Sigmoid colon (tissue), 7 donors: ENCODE measurements around the gene RGS9. TPM values are rescaled to one million over a fixed set of nuclear protein-coding genes. Genes with fewer than 3 reads are reported as not detected.

Experiments used
- DNase-seq: peaks from one replicate; pipeline ENCODE4 v3.0.0-alpha.2; 2019
- H3K27ac ChIP-seq, 4 donors: fragments of 200-600 bp; sonication (generic); one replicate each; pipeline ENCODE4 v1.5.1; 2016 to 2019; ENCODE audit warnings: mild to moderate bottlenecking in 1 of 4
- H3K27me3 ChIP-seq, 3 donors: fragments of 200-600 bp; sonication (generic); one replicate each; pipeline ENCODE4 v1.5.1; 2019; ENCODE audit warnings: mild to moderate bottlenecking in 1 of 3
- H3K36me3 ChIP-seq, 4 donors: fragments of 200-600 bp; sonication (generic); one replicate each; pipeline ENCODE4 v1.5.1; 2016 to 2019
- H3K4me1 ChIP-seq, 4 donors: fragments of 200-600 bp; sonication (generic); one replicate each; pipeline ENCODE4 v1.5.1; 2017 to 2019
- H3K4me3 ChIP-seq, 4 donors: fragments of 200-600 bp; sonication (generic); one replicate each; pipeline ENCODE4 v1.5.1; 2017 to 2019; ENCODE audit warnings: mild to moderate bottlenecking in 2 of 4, moderate library complexity in 1 of 4
- H3K9me3 ChIP-seq, 4 donors: fragments of 200-600 bp in 3 of 4; sonication (generic) in 3 of 4; one replicate each; pipeline versions ENCODE4 v1.5.1 to v1.6.1; 2013 to 2019
- CTCF ChIP-seq, 4 experiments: fragments of 450-650 bp in 3 of 4; fragments of 200-600 bp in 1 of 4; IDR thresholded peaks; one replicate each; pipeline ENCODE4 v1.5.1; 2016 to 2019; ENCODE audit warnings: antibody characterized with exemption in 4 of 4, mild to moderate bottlenecking in 3 of 4, moderate library complexity in 2 of 4
- EP300 ChIP-seq, 4 donors: sonication (generic); formaldehyde crosslinking; IDR thresholded peaks; one replicate each; pipeline ENCODE4 v1.6.1; 2017; ENCODE audit warnings: antibody characterized with exemption in 4 of 4
- POLR2A ChIP-seq, 2 donors: fragments of 450-650 bp; IDR thresholded peaks; one replicate each; pipeline ENCODE4 v1.6.1; 2016; ENCODE audit warnings: antibody characterized with exemption in 2 of 2, mild to moderate bottlenecking in 2 of 2, moderate library complexity in 2 of 2
- POLR2AphosphoS5 ChIP-seq, 4 donors: sonication (generic); formaldehyde crosslinking; IDR thresholded peaks; one replicate each; pipeline ENCODE4 v1.6.1; 2017; ENCODE audit warnings: antibody characterized with exemption in 4 of 4
- WGBS, 2 donors: extraction: QIAGEN DNeasy Blood & Tissue Kit; methylation state at CpG; one replicate each; pipeline ENCODE4 v1.1.7; 2013; 5-methylcytosine and 5-hydroxymethylcytosine counted together
- intact Hi-C: fragments of 100-400 bp; cut with DNase I; formaldehyde crosslinking; loops from one replicate; pipeline ENCODE4 v1.15.1; 2023
- polyA plus RNA-seq, 3 donors: library from polyadenylated mRNA; stranded (reverse); fragments of 200-250 nt; gene quantifications; one replicate each; pipeline ENCODE4 v1.2.3, GENCODE V29; 2013
- small RNA-seq, 3 donors: library from RNA; depleted of rRNA; stranded (forward); fragments of <200 nt; gene quantifications; one replicate each; pipeline ENCODE3, GENCODE V24; 2016
- total RNA-seq, 4 donors: library from RNA; depleted of rRNA; stranded (reverse); fragments of >200 nt; gene quantifications; one replicate each; pipeline ENCODE4 v1.1.0, GENCODE V29; 2016
- donor health status: healthy with polysubstance abuse.
- donor health status: Bipolar disorder and iron deficiency.
- donor health status: healthy.

The RGS9 gene
- total and polyA plus RNA-seq, 7 donors: 5.0 to 30.5 (median 16.9) TPM

DNA sequence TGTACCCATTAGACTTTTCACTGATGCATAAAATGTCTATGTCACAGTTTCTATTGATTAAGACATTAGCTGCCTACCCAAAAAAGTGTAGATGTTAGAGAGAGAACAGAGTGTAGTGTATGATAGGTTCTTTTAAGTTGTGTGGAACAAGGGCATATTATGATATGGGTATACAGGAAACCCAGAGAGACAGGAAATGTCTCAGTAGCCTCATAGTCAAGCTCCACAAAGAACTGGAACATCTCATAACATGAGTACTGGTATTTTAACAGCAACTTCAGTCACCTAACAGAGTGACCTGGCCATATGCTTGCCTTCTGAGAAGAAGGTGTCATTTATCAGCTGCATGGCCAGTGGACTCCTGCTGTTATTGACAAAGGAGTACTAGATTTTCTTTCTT, 128.1 kb downstream of the RGS9 start:
- H3K4me1 ChIP-seq: no peaks in the 10 kb centered on the region
- H3K4me3 ChIP-seq: no peak overlapping the region
- DNase-seq: no peak
- H3K9me3 ChIP-seq: no peaks in the 10 kb centered on the region
- no peaks in the 10 kb centered on the region for H3K36me3 ChIP-seq
- H3K27me3 ChIP-seq: no peaks in the 10 kb centered on the region
- H3K27ac ChIP-seq: no peak overlapping the region
- intact Hi-C loops: no loop called here
- TF ChIP-seq EP300 (IDR thresholded peaks at IDR 0.05) (no peak), POLR2A (IDR thresholded peaks at IDR 0.05) (no peak), CTCF (IDR thresholded peaks at IDR 0.05) (no peak), POLR2AphosphoS5 (IDR thresholded peaks at IDR 0.05) (no peak)

DNA sequence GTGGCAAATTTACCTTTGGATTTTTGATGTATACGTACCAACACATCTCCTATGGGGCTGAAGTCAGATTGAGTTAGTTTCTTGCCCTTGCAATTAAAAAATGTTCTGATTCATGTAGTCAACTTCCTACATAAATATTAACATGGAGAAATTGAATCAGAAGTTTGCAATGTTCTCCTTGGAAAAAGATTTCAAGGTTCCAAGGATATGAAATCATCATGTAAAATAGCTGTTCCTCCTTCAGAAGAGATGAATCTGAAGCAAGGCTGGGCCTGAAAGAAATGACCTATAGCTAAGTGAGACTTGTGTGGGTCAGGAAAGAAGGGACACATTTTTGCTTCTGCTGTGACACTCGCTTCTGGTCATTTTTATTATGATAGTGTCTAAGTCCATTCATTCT, 131.7 kb downstream of the RGS9 start:
- 61 to 93% methylated on average over 2 of the region's 2 CpGs for WGBS, 2 donors
- DNase-seq: no peak
- H3K27ac ChIP-seq: peak overlapping the region in 1 of 4 donors; percentile 59

DNA sequence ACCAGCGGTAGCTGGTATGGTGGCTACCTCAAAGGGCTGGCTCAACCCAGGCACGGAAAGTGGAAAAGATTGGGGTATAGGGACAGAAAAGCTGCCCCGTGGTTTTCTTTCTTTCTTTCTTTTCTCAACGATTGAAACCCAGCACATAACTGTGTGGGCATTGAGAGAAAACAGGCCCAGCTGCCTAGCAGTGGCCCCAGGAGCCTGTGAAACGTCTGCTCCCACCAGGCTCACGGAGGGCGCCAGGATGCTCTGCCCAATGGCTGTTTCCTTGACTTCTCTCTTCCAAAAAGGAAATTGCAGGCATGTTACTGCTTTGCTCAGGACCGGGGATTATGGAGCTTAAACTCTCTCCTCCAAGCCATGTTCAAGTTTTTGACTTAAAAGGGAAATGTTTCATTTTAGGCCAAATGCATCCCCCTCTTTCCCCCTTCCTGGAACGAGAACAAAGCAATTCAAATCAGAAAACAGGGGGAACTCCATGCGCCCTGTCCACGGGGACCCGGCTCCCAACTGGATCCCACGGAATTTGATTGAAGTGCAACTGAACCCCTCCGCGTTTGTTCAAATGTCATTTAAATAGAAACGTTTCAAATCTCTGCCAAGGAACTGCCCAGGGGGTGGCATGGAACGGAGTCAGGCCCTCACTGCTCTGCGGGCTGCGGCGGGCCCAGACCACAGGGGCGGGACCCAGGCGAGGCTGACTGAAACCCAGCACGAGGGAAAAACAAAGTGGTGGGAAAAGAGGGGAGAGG, 133.5 kb downstream of the RGS9 start:
- intact Hi-C loops: no loop called here
- DNase-seq: no peak
- Histone ChIP-seq H3K9me3 (no peaks in the 10 kb centered on the region), H3K36me3 (no peaks in the 10 kb centered on the region), H3K4me3 (no peak overlapping the region), H3K27me3 (no peaks in the 10 kb centered on the region), H3K4me1 (no peaks in the 10 kb centered on the region), H3K27ac (no peak overlapping the region)
- TF ChIP-seq EP300 (IDR thresholded peaks at IDR 0.05) (no peak), CTCF (IDR thresholded peaks at IDR 0.05) (no peak), POLR2A (IDR thresholded peaks at IDR 0.05) (no peak), POLR2AphosphoS5 (IDR thresholded peaks at IDR 0.05) (no peak)
- 59 to 85% methylated on average over 23 of the region's 23 CpGs for WGBS, 2 donors

More for the DNA sequence above, 131.7 kb downstream of the RGS9 start:
- no peaks in the 10 kb centered on the region for H3K27me3 ChIP-seq
- no peaks in the 10 kb centered on the region for H3K9me3 ChIP-seq
- H3K4me3 ChIP-seq: no peak overlapping the region
- no peaks in the 10 kb centered on the region for H3K36me3 ChIP-seq
- no peak for TF ChIP-seq POLR2AphosphoS5 (IDR thresholded peaks at IDR 0.05)
- TF ChIP-seq CTCF (IDR thresholded peaks at IDR 0.05): no peak
- no peak for TF ChIP-seq POLR2A (IDR thresholded peaks at IDR 0.05)
- no peak for TF ChIP-seq EP300 (IDR thresholded peaks at IDR 0.05)
- H3K4me1 ChIP-seq: no peaks in the 10 kb centered on the region
- intact Hi-C loops: no loop called here

GRCh38 chr17:65271296-65271695, 134.1 kb downstream of the RGS9 start:
- no peak overlapping the region for H3K27ac ChIP-seq
- DNase-seq: no peak
- no peaks in the 10 kb centered on the region for H3K9me3 ChIP-seq
- no peak overlapping the region for H3K4me3 ChIP-seq
- no peaks in the 10 kb centered on the region for H3K27me3 ChIP-seq
- no peaks in the 10 kb centered on the region for H3K36me3 ChIP-seq
- WGBS, 2 donors: 80 to 91% methylated on average over 4 of the region's 4 CpGs
- no peaks in the 10 kb centered on the region for H3K4me1 ChIP-seq
- TF ChIP-seq CTCF (IDR thresholded peaks at IDR 0.05) (no peak), POLR2AphosphoS5 (IDR thresholded peaks at IDR 0.05) (no peak), POLR2A (IDR thresholded peaks at IDR 0.05) (no peak), EP300 (IDR thresholded peaks at IDR 0.05) (no peak)
- intact Hi-C loops: no loop called here

Small RNAs within 50 kb of the gene (small RNA-seq; reads per million reads assigned to genes)
- 0 reads per million in 3 donors for gene AC060771.1

Other genes with a start within 250 kb of the RGS9 start
- gene LRRC37A3, start 217.9 kb upstream of the RGS9 start, total RNA-seq: 10 to 100 TPM in 1 of 4 donors, 1 to 10 TPM in 3; 3.9 to 17.7 (median 4.5) TPM
- gene LRRC37A3, start 217.9 kb upstream of the RGS9 start, polyA plus RNA-seq: 1 to 10 TPM in 1 of 3 donors, not detected in 2; 2.2 TPM
- 100 to 1,000 TPM in 2 of 4 donors, 10 to 100 TPM in 2; 72.8 to 120 (median 96.4) TPM for gene GNA13, start 80.6 kb upstream of the RGS9 start, total RNA-seq
- gene GNA13, start 80.6 kb upstream of the RGS9 start, polyA plus RNA-seq: 10 to 100 TPM; 33.1 to 62.9 (median 39.6) TPM